Purkinje cell (primary cell): ENCODE results near the gene NPIPA1. TPM values are rescaled to one million over a fixed set of nuclear protein-coding genes. Genes with fewer than 3 reads are reported as not detected.

Source experiments
- polyA plus RNA-seq: library from polyadenylated mRNA; unstranded; fragments of >200 nt; fragmentation: Nextera tagmentation; gene quantifications from 2 replicates; pipeline ENCODE4 v1.2.1, GENCODE V29; 2014

NPIPA1 gene
- polyA plus RNA-seq: 21.2 and 37.8 TPM in 2 replicates

DNA sequence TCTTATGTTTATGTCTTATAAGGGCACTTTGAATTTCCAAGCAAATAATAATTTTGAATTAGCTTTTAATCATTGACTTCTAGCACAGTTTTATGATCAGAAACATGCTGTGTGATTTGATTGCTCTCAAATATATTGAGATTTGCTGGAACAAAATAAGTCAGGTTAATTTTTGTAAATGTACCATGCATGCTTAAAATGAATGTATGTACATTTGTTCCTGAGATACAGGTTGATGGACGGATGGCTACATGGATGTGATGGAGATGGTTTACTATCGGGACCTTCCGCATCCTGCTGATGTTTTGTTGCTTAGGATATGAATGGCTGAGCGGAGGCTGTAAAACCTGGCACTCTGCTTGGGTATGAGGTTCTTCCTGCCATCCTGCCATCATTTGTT is at the start of gene NPIPA1:
TSS of gene NPIPA1 (plus strand) at position 301 of the 400 bp plus-strand sequence. CDS start at position 301, 0 bp downstream.

DNA sequence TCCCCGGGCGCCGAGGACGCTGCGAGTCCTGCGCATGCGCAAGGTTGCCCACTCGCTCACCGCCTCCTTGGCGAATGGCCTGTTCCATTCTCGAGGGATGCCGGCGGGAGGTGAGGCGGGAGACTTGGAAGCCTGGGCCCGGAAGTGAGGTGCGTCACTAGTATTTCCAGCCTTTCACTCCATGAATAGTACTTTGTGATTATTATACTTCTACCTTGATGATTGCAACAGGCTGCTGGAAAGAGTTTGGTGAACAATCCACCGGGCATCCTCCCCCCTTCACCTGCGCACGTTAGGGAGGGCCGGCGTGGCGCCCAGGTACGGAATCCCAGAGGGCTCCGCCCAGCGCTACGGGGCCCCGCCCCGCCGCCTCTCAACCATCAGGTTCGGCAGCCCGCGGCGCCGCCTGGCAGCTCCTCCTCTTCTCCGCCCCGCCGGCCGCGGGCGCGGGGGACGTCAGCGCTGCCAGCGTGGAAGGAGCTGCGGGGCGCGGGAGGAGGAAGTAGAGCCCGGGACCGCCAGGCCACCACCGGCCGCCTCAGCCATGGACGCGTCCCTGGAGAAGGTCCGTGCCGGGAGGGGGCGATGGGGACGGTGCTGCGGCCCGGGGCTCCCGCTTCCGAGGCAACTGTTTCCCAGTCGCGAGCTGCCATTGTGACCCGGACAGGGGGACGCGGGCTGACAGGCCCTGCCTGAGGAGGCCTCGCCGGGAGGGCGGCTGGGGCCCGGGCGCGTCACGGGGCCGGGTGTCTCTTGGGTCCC is 37.6 kb downstream of the NPIPA1 start, which contains the start of gene PDXDC1:
TSS of gene PDXDC1 (plus strand) at position 371 of the 762 bp plus-strand sequence. CDS start at position 545, 174 bp downstream.

Other genes with a start within 250 kb of the NPIPA1 start
- 0.73 and 1.2 TPM in 2 replicates for gene PLA2G10, start 243.1 kb upstream of the NPIPA1 start, polyA plus RNA-seq
- gene NPIPA3, start 234.0 kb upstream of the NPIPA1 start, polyA plus RNA-seq: 1.2 and 8.7 TPM in 2 replicates
- gene NPIPA2, start 194.9 kb upstream of the NPIPA1 start, polyA plus RNA-seq: 1.1 and 3.8 TPM in 2 replicates
- 394 and 413 TPM in 2 replicates for gene NOMO1, start 103.7 kb upstream of the NPIPA1 start, polyA plus RNA-seq
- gene PDXDC1, start 37.6 kb downstream of the NPIPA1 start, polyA plus RNA-seq: 18.1 and 33.1 TPM in 2 replicates
- gene NTAN1, start 118.6 kb downstream of the NPIPA1 start, polyA plus RNA-seq: 8.7 and 13.5 TPM in 2 replicates
- 19.1 and 29.0 TPM in 2 replicates for gene RRN3, start 156.8 kb downstream of the NPIPA1 start, polyA plus RNA-seq